Measurements from ENCODE around the gene INAVA.

Gene INAVA

DNA sequence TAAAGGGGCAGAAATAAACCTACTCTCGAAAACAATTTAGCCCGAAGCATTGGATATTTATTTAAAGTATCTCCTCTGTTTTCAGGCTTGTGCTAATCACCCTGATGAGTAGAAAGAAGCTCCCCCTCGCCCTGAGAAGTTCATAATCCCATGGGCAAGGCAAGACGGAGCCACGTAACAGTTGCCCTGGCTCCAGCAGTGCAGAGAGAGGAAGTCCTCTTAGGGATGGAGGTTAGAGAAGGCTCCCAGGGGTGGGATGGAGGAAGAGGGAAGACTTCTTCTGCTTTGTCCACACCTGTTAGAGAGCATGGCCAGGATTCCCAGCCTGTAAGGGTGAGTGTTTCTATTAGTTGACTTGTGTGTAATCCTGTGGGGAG lies 25.3 kb upstream of the INAVA start:
- H3K36me3 Mint-ChIP-seq (ENCODE audit: low read depth): peaks cover 7% of the 10 kb centered on the region
- intact Hi-C loops (cut with micrococcal nuclease): no loop called here
- H3K27me3 Mint-ChIP-seq: peaks cover 23% of the 10 kb centered on the region
- H3K4me3 Mint-ChIP-seq: no peak overlapping the region
- no peaks in the 10 kb centered on the region for H3K9me3 Mint-ChIP-seq
- peaks cover 7% of the 10 kb centered on the region for H3K4me1 Mint-ChIP-seq (ENCODE audit: low read depth)
- no peak overlapping the region for H3K27ac Mint-ChIP-seq

GRCh38 chr1:200869753-200870391 lies 24.8 kb upstream of the INAVA start:
- peaks cover 5% of the 10 kb centered on the region for H3K36me3 Mint-ChIP-seq (ENCODE audit: low read depth)
- no peaks in the 10 kb centered on the region for H3K9me3 Mint-ChIP-seq
- H3K27ac Mint-ChIP-seq: no peak overlapping the region
- peaks cover 28% of the 10 kb centered on the region for H3K27me3 Mint-ChIP-seq
- intact Hi-C loops (cut with micrococcal nuclease): no loop called here
- H3K4me1 Mint-ChIP-seq (ENCODE audit: low read depth): peaks cover 7% of the 10 kb centered on the region
- no peak overlapping the region for H3K4me3 Mint-ChIP-seq

DNA sequence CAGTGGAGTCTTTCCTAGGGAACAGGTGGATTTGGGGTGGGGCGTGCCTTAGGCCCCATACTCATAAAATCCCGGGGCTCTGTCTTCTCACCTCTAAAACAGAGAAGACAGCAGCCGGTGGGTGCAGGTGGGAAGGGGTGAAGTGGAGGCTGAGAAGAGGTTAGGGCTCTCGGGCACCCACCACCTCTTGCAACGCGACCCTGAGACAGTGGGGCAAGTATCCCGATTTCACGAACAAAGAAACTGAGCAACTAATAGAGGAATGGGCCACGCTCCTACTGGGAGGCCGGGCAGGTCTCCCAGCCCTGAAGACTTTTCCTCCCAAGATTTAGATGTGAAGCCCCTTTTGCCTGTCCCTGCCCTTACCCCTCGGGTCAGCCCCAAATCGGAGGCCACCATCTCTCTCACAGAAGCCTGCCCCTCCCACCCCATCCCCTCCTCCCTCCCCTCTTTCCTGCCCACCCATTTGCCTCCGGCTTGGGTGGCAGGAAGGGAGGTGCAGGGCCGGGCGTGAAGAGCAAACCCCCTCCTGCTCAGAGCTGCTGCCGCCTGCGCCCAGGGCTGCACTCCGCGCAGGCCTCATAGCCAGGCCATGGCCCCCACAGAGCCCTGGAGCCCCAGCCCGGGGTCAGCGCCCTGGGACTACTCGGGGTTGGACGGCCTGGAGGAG lies 22.1 kb upstream of the INAVA start, which contains the start of gene GPR25:
GPR25 (plus strand) TSS at position 536 of the 670 bp plus-strand sequence; CDS start at position 593, 57 bp downstream.
- no peak within 1 kb of the TSS for H3K27ac Mint-ChIP-seq
- no peaks in the 10 kb centered on the region for H3K36me3 Mint-ChIP-seq (ENCODE audit: low read depth)
- H3K4me3 Mint-ChIP-seq: peak within 1 kb of the TSS; percentile 48
- peaks cover 7% of the 10 kb centered on the region for H3K4me1 Mint-ChIP-seq (ENCODE audit: low read depth)
- H3K27me3 Mint-ChIP-seq: peaks cover 42% of the 10 kb centered on the region
- intact Hi-C loops (cut with micrococcal nuclease): no loop called here
- H3K9me3 Mint-ChIP-seq: no peaks in the 10 kb centered on the region

DNA sequence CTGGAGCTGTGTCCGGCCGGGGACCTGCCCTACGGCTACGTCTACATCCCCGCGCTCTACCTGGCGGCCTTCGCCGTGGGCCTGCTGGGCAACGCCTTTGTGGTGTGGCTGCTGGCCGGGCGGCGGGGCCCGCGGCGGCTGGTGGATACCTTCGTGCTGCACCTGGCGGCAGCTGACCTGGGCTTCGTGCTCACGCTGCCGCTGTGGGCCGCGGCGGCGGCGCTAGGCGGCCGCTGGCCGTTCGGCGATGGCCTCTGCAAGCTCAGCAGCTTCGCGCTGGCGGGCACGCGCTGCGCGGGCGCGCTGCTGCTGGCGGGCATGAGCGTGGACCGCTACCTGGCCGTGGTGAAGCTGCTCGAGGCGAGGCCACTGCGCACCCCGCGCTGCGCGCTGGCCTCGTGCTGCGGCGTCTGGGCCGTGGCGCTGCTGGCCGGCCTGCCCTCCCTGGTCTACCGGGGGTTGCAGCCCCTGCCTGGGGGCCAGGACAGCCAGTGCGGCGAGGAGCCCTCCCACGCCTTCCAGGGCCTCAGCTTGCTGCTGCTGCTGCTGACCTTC lies 21.5 kb upstream of the INAVA start:
- Mint-ChIP-seq H3K9me3 (no peaks in the 10 kb centered on the region), H3K4me3 (peak overlapping the region; percentile 48), H3K27me3 (peaks cover 42% of the 10 kb centered on the region), H3K36me3 (ENCODE audit: low read depth) (no peaks in the 10 kb centered on the region), H3K4me1 (ENCODE audit: low read depth) (peaks cover 10% of the 10 kb centered on the region), H3K27ac (no peak overlapping the region)
- intact Hi-C loops (cut with micrococcal nuclease): no loop called here

GRCh38 chr1:200873671-200874397 lies 20.9 kb upstream of the INAVA start:
- no peaks in the 10 kb centered on the region for H3K36me3 Mint-ChIP-seq (ENCODE audit: low read depth)
- no peaks in the 10 kb centered on the region for H3K9me3 Mint-ChIP-seq
- no peak overlapping the region for H3K27ac Mint-ChIP-seq
- intact Hi-C loops (cut with micrococcal nuclease): no loop called here
- H3K27me3 Mint-ChIP-seq: peaks cover 42% of the 10 kb centered on the region
- peaks cover 12% of the 10 kb centered on the region for H3K4me1 Mint-ChIP-seq (ENCODE audit: low read depth)
- peak overlapping the region; percentile 48 for H3K4me3 Mint-ChIP-seq

GRCh38 chr1:200874694-200875093 lies 20.0 kb upstream of the INAVA start:
- Mint-ChIP-seq H3K4me3 (no peak overlapping the region), H3K27ac (no peak overlapping the region), H3K4me1 (ENCODE audit: low read depth) (peaks cover 12% of the 10 kb centered on the region)

GRCh38 chr1:200875416-200875815 lies 19.3 kb upstream of the INAVA start:
- no peaks in the 10 kb centered on the region for H3K9me3 Mint-ChIP-seq
- no peak overlapping the region for H3K27ac Mint-ChIP-seq
- no peaks in the 10 kb centered on the region for H3K36me3 Mint-ChIP-seq (ENCODE audit: low read depth)
- intact Hi-C loops (cut with micrococcal nuclease): no loop called here
- peaks cover 42% of the 10 kb centered on the region for H3K27me3 Mint-ChIP-seq
- H3K4me3 Mint-ChIP-seq: no peak overlapping the region
- peaks cover 12% of the 10 kb centered on the region for H3K4me1 Mint-ChIP-seq (ENCODE audit: low read depth)

More at GRCh38 chr1:200874694-200875093, 20.0 kb upstream of the INAVA start:
- no peaks in the 10 kb centered on the region for H3K36me3 Mint-ChIP-seq (ENCODE audit: low read depth)
- peaks cover 42% of the 10 kb centered on the region for H3K27me3 Mint-ChIP-seq
- no peaks in the 10 kb centered on the region for H3K9me3 Mint-ChIP-seq
- intact Hi-C loops (cut with micrococcal nuclease): no loop called here

DNA sequence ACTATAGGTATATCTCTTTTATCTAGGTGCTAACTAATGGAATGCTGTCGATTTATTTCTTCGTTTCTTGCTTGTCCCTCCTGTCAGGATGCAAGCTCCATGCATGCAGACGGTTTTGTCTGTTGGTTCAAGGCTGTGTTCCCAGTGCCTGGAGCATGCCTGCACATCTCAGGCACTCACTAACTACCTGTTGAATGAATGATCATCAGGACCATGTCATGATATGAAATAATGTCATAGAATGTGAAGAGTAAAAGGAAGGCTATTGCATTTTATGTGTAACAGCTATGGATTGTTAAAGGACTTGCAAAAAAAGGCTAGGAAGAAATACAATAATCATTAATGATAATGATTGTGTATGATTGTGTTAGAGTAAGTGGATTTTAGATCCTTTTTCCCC lies 17.7 kb upstream of the INAVA start:
- Mint-ChIP-seq H3K27ac (no peak overlapping the region), H3K9me3 (no peaks in the 10 kb centered on the region), H3K4me1 (ENCODE audit: low read depth) (peaks cover 12% of the 10 kb centered on the region), H3K4me3 (no peak overlapping the region), H3K36me3 (ENCODE audit: low read depth) (no peaks in the 10 kb centered on the region), H3K27me3 (peaks cover 37% of the 10 kb centered on the region)
- intact Hi-C loops (cut with micrococcal nuclease): no loop called here

DNA sequence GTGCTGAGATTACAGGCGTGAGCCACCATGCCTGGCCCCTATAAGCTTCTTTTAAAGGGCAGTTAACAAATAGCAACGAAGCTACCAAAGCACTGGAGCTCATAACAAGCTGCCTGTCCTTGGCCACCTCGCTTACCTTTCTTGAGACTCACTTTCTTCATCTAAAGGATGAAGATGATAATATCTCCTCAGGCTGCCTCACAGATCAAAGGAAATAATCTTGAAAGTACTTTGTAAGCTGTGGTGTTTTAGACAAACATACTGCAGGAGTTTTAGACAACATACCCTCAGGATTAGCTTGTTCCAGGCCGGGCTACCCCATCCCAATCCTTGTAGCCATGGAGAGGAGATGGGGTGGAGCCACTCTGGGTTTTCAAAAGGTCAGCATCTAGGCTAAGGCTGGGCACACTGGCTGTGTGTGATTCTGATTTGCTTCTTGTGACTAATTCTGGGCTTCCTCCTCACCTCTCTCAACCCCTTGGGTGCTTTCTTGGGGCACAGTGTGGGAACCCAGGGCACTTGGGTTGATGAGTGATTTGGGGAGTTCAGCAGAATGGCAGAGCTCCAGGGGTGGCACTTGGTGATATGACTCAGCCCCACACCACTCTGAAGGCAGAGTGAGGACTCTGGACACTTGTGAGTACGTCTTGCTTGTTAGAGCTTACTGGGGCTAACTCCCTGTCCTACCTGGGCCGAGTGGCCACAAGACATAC lies 16.7 kb upstream of the INAVA start:
- peaks cover 12% of the 10 kb centered on the region for H3K4me1 Mint-ChIP-seq (ENCODE audit: low read depth)

DNA sequence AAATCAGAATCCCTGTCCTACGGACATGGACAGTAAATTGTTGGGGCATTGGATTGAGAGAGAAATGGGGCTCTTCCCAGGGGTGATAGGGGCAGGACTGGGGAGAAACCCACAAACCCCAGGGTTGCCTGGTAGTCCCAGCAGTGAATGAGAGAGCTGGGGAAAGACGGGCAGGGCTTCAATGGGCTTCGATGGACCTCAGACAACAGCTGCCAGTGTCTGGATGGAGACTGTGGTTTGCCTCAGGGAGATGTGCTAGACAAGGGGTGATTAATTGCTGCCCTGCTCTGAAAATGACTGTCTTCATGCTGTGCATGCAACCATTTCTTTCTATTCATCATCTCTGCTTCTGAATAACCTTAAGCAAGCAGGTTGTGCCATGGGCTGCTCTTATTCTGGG lies 14.5 kb upstream of the INAVA start:
- H3K9me3 Mint-ChIP-seq: no peaks in the 10 kb centered on the region
- peaks cover 12% of the 10 kb centered on the region for H3K27me3 Mint-ChIP-seq
- no peak overlapping the region for H3K27ac Mint-ChIP-seq
- no peaks in the 10 kb centered on the region for H3K36me3 Mint-ChIP-seq (ENCODE audit: low read depth)
- peaks cover 5% of the 10 kb centered on the region for H3K4me1 Mint-ChIP-seq (ENCODE audit: low read depth)
- intact Hi-C loops (cut with micrococcal nuclease): no loop called here
- H3K4me3 Mint-ChIP-seq: no peak overlapping the region

More for the DNA sequence above, 16.7 kb upstream of the INAVA start:
- Mint-ChIP-seq H3K9me3 (no peaks in the 10 kb centered on the region), H3K36me3 (ENCODE audit: low read depth) (no peaks in the 10 kb centered on the region), H3K27ac (no peak overlapping the region), H3K27me3 (peaks cover 28% of the 10 kb centered on the region), H3K4me3 (no peak overlapping the region)
- intact Hi-C loops (cut with micrococcal nuclease): no loop called here

DNA sequence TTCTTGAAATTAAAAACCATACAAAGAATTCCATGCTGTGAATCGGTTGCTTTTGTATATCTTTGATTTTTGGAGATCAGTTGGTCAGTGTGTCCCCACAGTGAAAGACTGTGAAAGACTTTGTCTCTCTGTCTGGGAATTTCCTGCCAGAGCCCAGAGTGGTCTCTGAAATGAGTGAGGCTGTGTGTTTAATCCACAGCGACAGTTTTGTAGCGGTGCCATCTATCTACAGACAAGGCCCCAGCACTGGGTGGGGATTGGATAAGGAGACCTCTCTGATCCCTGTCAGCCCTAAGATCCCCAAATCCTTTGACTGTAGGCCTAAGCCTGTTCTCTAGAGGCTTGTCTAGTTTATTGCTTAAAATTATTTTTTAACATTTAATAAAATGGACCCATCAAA lies 11.6 kb upstream of the INAVA start:
- Mint-ChIP-seq H3K9me3 (no peaks in the 10 kb centered on the region), H3K27me3 (peaks cover 3% of the 10 kb centered on the region), H3K36me3 (ENCODE audit: low read depth) (no peaks in the 10 kb centered on the region), H3K27ac (no peak overlapping the region), H3K4me3 (no peak overlapping the region), H3K4me1 (ENCODE audit: low read depth) (peaks cover 9% of the 10 kb centered on the region)
- intact Hi-C loops (cut with micrococcal nuclease): no loop called here

DNA sequence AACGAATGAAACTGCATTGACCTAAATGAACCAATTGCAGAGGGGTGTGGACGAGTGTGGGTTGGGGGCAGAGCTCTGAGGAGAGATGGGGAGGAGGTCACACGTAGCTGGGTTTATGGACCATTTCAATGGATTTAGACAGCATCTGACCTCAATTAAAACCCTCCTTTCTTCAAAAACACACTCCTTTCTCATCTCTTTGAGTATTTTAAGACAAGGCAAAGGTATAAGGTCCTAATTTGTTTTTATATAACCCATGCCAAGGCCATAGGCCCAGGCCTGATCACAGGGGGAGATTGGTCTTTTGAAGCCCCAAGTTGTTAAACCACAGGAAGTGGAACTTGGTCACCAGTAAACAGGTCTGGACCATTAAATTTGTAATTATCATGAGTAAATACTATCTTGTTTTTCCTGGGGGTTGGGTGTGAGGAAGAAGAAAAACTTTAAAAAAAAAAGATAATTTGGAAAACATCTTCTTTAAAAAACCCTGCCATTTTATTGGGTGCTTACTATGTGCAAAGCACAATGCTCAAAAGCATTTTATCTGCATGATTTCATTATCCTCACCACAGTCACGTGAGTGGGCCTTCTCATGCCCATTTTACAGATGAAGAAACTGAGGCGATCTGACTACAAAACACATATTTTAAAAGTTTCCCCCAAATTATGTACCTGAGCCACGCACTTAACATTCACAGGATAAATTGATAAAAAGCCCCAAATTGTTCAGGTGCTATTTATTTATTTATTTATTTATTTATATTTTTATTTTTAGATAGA lies 8.9 kb upstream of the INAVA start:
- Mint-ChIP-seq H3K4me3 (no peak overlapping the region), H3K4me1 (ENCODE audit: low read depth) (peaks cover 31% of the 10 kb centered on the region), H3K27me3 (peaks cover 13% of the 10 kb centered on the region), H3K9me3 (no peaks in the 10 kb centered on the region), H3K27ac (no peak overlapping the region), H3K36me3 (ENCODE audit: low read depth) (no peaks in the 10 kb centered on the region)
- intact Hi-C loops (cut with micrococcal nuclease): no loop called here

DNA sequence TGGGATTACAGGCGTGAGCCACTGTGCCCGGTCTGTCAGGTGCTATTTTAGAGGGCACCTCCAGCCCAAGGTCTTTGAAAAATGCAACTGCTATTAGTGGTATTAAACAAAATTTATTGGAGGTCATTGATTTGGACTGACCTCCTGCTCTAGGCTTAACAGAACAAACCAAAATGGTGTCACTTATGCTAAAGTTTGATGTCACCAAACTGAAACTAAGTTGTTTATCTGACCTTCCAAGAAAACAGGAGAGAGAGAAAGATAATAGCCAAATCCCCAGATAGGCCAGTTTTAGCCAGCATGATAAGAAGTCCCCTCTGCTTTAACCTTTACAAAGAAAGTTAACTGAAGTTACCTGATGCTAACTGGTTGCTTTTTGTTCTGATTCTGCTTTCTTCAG lies 8.1 kb upstream of the INAVA start:
- Mint-ChIP-seq H3K36me3 (ENCODE audit: low read depth) (no peaks in the 10 kb centered on the region), H3K27me3 (peaks cover 20% of the 10 kb centered on the region), H3K27ac (no peak overlapping the region), H3K4me1 (ENCODE audit: low read depth) (peaks cover 38% of the 10 kb centered on the region), H3K4me3 (no peak overlapping the region), H3K9me3 (no peaks in the 10 kb centered on the region)
- intact Hi-C loops (cut with micrococcal nuclease): no loop called here
